HFF-Myc (cell line): Measurements from ENCODE around the gene SLC2A9.

Source experiments
- DNase-seq: peaks from one replicate; pipeline ENCODE4 v3.0.0-alpha.2; 2011; ENCODE audit warnings: low read depth; ENCODE audit errors: extremely low read depth
- H3K4me3 ChIP-seq: replicated peaks from 2 replicates; pipeline ENCODE4 v1.5.1; 2011; ENCODE audit warnings: low read depth, mild to moderate bottlenecking, control low read depth, low read length
- CTCF ChIP-seq: IDR thresholded peaks from 2 replicates; pipeline ENCODE4 v1.5.1; 2012; ENCODE audit warnings: mild to moderate bottlenecking, low read depth, low read length, control low read depth; ENCODE audit errors: missing control alignments

Gene SLC2A9

GRCh38 chr4:9920029-9920428, 101.3 kb downstream of the SLC2A9 start:
- H3K4me3 ChIP-seq, result no peak overlapping the region
- no peak for DNase-seq
- TF ChIP-seq CTCF, result no peak

GRCh38 chr4:9919047-9919446, 102.2 kb downstream of the SLC2A9 start:
- no peak for TF ChIP-seq CTCF
- H3K4me3 ChIP-seq, result no peak overlapping the region
- DNase-seq, result no peak

GRCh38 chr4:9918484-9918883, 102.8 kb downstream of the SLC2A9 start:
- H3K4me3 ChIP-seq, result no peak overlapping the region
- TF ChIP-seq CTCF, result no peak
- no peak for DNase-seq

- H3K4me3 ChIP-seq, result no peak overlapping the region
- no peak for DNase-seq
- TF ChIP-seq CTCF, result no peak
These were observed 104.4 kb downstream of the SLC2A9 start for GRCh38 chr4:9916937-9917336.

- no peak for DNase-seq
- no peak for TF ChIP-seq CTCF
- no peak overlapping the region for H3K4me3 ChIP-seq
These were observed 105.0 kb downstream of the SLC2A9 start for GRCh38 chr4:9916346-9916745.

GRCh38 chr4:9913846-9914245, 107.5 kb downstream of the SLC2A9 start:
- no peak overlapping the region for H3K4me3 ChIP-seq
- no peak for DNase-seq
- TF ChIP-seq CTCF, result no peak

GRCh38 chr4:9906996-9907395, 114.3 kb downstream of the SLC2A9 start:
- TF ChIP-seq CTCF, result no peak
- no peak for DNase-seq
- H3K4me3 ChIP-seq, result no peak overlapping the region
